Measurements from ENCODE around the gene CCDC197. TPM values are rescaled to one million over a fixed set of nuclear protein-coding genes. Genes with fewer than 3 reads are reported as not detected.

CCDC197 gene
- polyA plus RNA-seq, 1 donor from 2014 or later: not detected

DNA sequence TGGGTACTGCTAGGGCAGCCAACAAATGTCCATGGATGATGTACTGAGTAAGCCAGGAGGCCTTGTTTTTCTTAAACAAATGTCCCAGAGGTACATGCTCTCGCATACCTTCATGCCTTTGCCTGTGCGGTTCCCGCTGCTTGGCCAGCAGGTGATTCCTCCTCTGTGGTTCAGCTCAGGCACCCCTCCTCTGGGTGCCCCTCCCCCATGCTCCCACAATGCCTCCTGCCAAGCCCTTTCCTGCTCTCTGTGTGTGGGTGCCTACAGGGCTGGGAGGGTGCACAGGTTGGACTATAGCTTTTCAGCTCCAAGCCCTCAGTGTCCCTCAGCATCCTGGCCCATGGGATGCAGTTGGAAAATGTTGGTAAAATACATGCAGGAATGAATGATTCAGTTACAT lies 44.3 kb upstream of the CCDC197 start:
- Histone ChIP-seq H3K4me2 (ENCODE audit: low read length) (no peak overlapping the region), H4K20me1 (ENCODE audit: insufficient read depth) (no peaks in the 10 kb centered on the region), H3K9me3 (ENCODE audit: low read length) (no peaks in the 10 kb centered on the region), H2AFZ (ENCODE audit: low read depth, low read length) (no peak overlapping the region), H3K36me3 (ENCODE audit: insufficient read depth, low read length) (no peaks in the 10 kb centered on the region), H3K27ac (ENCODE audit: low read length) (no peak overlapping the region), H3K9me2 (ENCODE audit: insufficient read depth, low read length) (no peaks in the 10 kb centered on the region), H3K79me2 (replicated peaks; ENCODE audit: insufficient read depth, low read length) (no peaks in the 10 kb centered on the region), H3K4me3 (ENCODE audit: low read length) (no peak overlapping the region), H3F3A (ENCODE audit: insufficient read depth, low read length, poor library complexity, severe bottlenecking) (no peaks in the 10 kb centered on the region), H3K27me3 (ENCODE audit: insufficient read depth, low read depth, low read length) (no peaks in the 10 kb centered on the region), H3K9ac (ENCODE audit: low read length) (no peak overlapping the region)
- TF ChIP-seq EZH2 (IDR thresholded peaks at IDR 0.05; ENCODE audit: borderline replicate concordance, insufficient read depth, low read length, poor library complexity, severe bottlenecking): no peak

DNA sequence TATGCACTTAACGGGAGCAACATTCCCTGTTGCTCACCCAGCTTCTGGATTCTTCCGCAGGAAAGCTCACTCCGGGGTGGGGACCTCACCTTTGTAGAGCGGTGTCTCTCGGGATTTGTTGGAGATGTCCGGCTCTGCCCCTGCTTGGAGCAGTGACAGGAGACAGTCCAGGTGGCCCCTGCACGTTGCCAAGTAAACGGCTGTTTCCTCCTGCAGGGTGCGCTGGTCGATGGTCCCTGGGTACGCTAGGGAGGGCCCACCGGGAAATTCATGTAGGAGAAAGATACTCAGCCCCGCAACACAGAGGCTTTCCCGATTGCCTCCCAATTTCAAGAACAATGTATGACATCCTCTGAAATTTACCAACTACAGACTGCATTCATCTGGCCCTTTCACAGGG lies 43.8 kb upstream of the CCDC197 start:
- TF ChIP-seq POLR2AphosphoS5 (IDR thresholded peaks at IDR 0.05): no peak
- Histone ChIP-seq H3K36me3 (ENCODE audit: insufficient read depth, low read length) (no peaks in the 10 kb centered on the region), H3K9me2 (ENCODE audit: insufficient read depth, low read length) (no peaks in the 10 kb centered on the region), H3K9me3 (ENCODE audit: low read length) (no peaks in the 10 kb centered on the region), H3K4me2 (ENCODE audit: low read length) (no peak overlapping the region), H4K20me1 (ENCODE audit: insufficient read depth) (no peaks in the 10 kb centered on the region), H2AFZ (ENCODE audit: low read depth, low read length) (no peak overlapping the region), H3K79me2 (replicated peaks; ENCODE audit: insufficient read depth, low read length) (no peaks in the 10 kb centered on the region), H3K27me3 (ENCODE audit: insufficient read depth, low read depth, low read length) (no peaks in the 10 kb centered on the region), H3K9ac (ENCODE audit: low read length) (no peak overlapping the region), H3K27ac (ENCODE audit: low read length) (no peak overlapping the region), H3K4me3 (ENCODE audit: low read length) (no peak overlapping the region), H3F3A (ENCODE audit: insufficient read depth, low read length, poor library complexity, severe bottlenecking) (no peaks in the 10 kb centered on the region)

DNA sequence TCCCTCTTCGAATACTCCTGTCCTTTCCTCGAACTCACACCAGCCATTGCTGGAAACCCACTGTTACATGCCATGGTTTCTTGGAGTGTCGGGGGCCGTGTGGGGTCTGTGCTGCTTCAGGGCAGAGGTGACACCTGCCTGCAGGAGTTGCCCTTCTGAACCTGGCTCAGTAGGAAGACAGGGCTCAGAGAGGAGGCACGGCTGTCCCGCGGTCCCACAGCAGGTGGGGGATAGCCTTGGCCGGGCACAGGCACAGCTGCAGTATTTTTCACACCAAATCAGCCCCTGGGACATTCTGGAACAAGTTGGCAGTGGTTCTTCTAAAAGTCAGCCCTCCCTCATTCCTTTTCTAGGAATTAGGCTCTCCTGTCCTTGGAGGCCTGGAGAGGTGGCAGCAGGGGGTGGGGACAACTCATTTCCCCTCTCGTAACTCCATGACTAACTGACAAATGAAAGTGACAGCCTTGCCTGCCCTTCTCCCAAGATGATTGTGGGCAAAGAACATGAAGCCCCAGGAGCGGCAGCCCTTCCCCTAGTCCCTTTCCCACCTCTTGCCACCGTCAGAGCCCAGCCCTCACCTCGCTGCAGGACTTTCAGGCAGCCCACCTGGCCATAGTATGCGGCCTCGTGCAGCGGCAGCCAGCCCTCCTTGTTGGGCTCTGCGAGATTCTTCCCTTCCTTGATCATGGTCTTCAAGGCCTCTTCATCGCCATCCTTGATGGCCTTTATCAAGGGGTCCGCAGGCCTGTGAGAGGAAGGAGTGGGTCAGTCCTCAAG lies 43.2 kb upstream of the CCDC197 start:
- Histone ChIP-seq H3K36me3 (ENCODE audit: insufficient read depth, low read length) (no peaks in the 10 kb centered on the region), H3K27me3 (ENCODE audit: insufficient read depth, low read depth, low read length) (no peaks in the 10 kb centered on the region), H4K20me1 (ENCODE audit: insufficient read depth) (no peaks in the 10 kb centered on the region), H2AFZ (ENCODE audit: low read depth, low read length) (no peak overlapping the region), H3K27ac (ENCODE audit: low read length) (no peak overlapping the region), H3F3A (ENCODE audit: insufficient read depth, low read length, poor library complexity, severe bottlenecking) (no peaks in the 10 kb centered on the region), H3K4me2 (ENCODE audit: low read length) (no peak overlapping the region), H3K9me3 (ENCODE audit: low read length) (no peaks in the 10 kb centered on the region), H3K9me2 (ENCODE audit: insufficient read depth, low read length) (no peaks in the 10 kb centered on the region), H3K4me3 (ENCODE audit: low read length) (no peak overlapping the region), H3K79me2 (replicated peaks; ENCODE audit: insufficient read depth, low read length) (no peaks in the 10 kb centered on the region), H3K9ac (ENCODE audit: low read length) (no peak overlapping the region)
- no peak for TF ChIP-seq POLR2AphosphoS5 (IDR thresholded peaks at IDR 0.05)
- TF ChIP-seq RAD21 (conservative IDR thresholded peaks at IDR 0.05): no peak
- no peak for TF ChIP-seq EZH2 (IDR thresholded peaks at IDR 0.05; ENCODE audit: borderline replicate concordance, insufficient read depth, low read length, poor library complexity, severe bottlenecking)
- TF ChIP-seq SMC3 (conservative IDR thresholded peaks at IDR 0.05; ENCODE audit: poor library complexity): no peak
- TF ChIP-seq, protein P1, sequence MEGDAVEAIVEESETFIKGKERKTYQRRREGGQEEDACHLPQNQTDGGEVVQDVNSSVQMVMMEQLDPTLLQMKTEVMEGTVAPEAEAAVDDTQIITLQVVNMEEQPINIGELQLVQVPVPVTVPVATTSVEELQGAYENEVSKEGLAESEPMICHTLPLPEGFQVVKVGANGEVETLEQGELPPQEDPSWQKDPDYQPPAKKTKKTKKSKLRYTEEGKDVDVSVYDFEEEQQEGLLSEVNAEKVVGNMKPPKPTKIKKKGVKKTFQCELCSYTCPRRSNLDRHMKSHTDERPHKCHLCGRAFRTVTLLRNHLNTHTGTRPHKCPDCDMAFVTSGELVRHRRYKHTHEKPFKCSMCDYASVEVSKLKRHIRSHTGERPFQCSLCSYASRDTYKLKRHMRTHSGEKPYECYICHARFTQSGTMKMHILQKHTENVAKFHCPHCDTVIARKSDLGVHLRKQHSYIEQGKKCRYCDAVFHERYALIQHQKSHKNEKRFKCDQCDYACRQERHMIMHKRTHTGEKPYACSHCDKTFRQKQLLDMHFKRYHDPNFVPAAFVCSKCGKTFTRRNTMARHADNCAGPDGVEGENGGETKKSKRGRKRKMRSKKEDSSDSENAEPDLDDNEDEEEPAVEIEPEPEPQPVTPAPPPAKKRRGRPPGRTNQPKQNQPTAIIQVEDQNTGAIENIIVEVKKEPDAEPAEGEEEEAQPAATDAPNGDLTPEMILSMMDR (IDR thresholded peaks at IDR 0.05; ENCODE audit: poor library complexity, severe bottlenecking): no peak
- TF ChIP-seq EP300 (conservative IDR thresholded peaks at IDR 0.05; ENCODE audit: poor library complexity, severe bottlenecking): no peak
- TF ChIP-seq MXI1 (conservative IDR thresholded peaks at IDR 0.05; ENCODE audit: poor library complexity, severe bottlenecking): no peak
- no peak for TF ChIP-seq TAF1 (IDR thresholded peaks at IDR 0.05; ENCODE audit: low read depth)

All from neural cell (in vitro differentiated cells).